Liver (tissue), 9 donors: ENCODE data around the gene RAVER1. TPM values are rescaled to one million over a fixed set of nuclear protein-coding genes. Genes with fewer than 3 reads are reported as not detected.

Experiments
- DNase-seq: peaks from one replicate; pipeline ENCODE4 v3.0.0-alpha.2; 2017; ENCODE audit warnings: low spot score
- H3K27ac ChIP-seq, 2 donors: one replicate each; pipeline ENCODE4 v1.7.0; 2013; ENCODE audit warnings: inconsistent platforms in 2 of 2, low read length in 2 of 2, control low read depth in 1 of 2, low read depth in 1 of 2, mild to moderate bottlenecking in 1 of 2
- H3K27me3 ChIP-seq, 4 donors: one replicate each; pipeline versions ENCODE4 v1.6.1 to v1.7.0; 2013; ENCODE audit warnings: low read length in 3 of 4, inconsistent platforms in 1 of 4, mild to moderate bottlenecking in 1 of 4, moderate library complexity in 1 of 4; ENCODE audit not compliant: control insufficient read depth in 4 of 4, insufficient read depth in 4 of 4
- H3K36me3 ChIP-seq, 4 donors: one replicate each; pipeline versions ENCODE4 v1.6.1 to v1.7.0; 2013; ENCODE audit warnings: low read length in 3 of 4, mild to moderate bottlenecking in 3 of 4, low read depth in 1 of 4, moderate library complexity in 1 of 4; ENCODE audit not compliant: control insufficient read depth in 4 of 4, insufficient read depth in 3 of 4
- H3K4me1 ChIP-seq, 4 donors: one replicate each; pipeline versions ENCODE4 v1.6.1 to v1.7.0; 2013; ENCODE audit warnings: low read length in 3 of 4, mild to moderate bottlenecking in 3 of 4, moderate library complexity in 1 of 4; ENCODE audit not compliant: control insufficient read depth in 4 of 4, insufficient read depth in 4 of 4
- H3K4me3 ChIP-seq, 3 donors: one replicate each; pipeline versions ENCODE4 v1.6.1 to v1.7.0; 2013; ENCODE audit warnings: low read length in 3 of 3, control low read depth in 1 of 3, low read depth in 1 of 3, mild to moderate bottlenecking in 1 of 3
- H3K9ac ChIP-seq, 2 donors: one replicate each; pipeline ENCODE4 v1.7.0; 2013; ENCODE audit warnings: low read length in 2 of 2, mild to moderate bottlenecking in 2 of 2, moderate library complexity in 2 of 2, control low read depth in 1 of 2, low read depth in 1 of 2
- H3K9me3 ChIP-seq, 4 donors: one replicate each; pipeline versions ENCODE4 v1.6.1 to v1.7.0; 2013; ENCODE audit warnings: low read length in 3 of 4; ENCODE audit not compliant: control insufficient read depth in 4 of 4
- EGR1 ChIP-seq, 2 donors: IDR thresholded peaks; 2 replicates each; pipeline ENCODE4 v1.6.1; 2016 to 2018; ENCODE audit warnings: antibody characterized with exemption in 2 of 2, low read depth in 2 of 2
- FOXA1 ChIP-seq: IDR thresholded peaks from 2 replicates; pipeline ENCODE4 v1.6.1; 2016; ENCODE audit warnings: antibody characterized with exemption
- FOXA2 ChIP-seq: IDR thresholded peaks from 2 replicates; pipeline ENCODE4 v1.6.1; 2016; ENCODE audit warnings: antibody characterized with exemption
- GABPA ChIP-seq, 2 donors: IDR thresholded peaks in 1 of 2; conservative IDR thresholded peaks in 1 of 2; 2 replicates each; pipeline ENCODE4 v1.6.1; 2016; ENCODE audit warnings: antibody characterized with exemption in 2 of 2, mild to moderate bottlenecking in 1 of 2, moderate library complexity in 1 of 2
- HNF4A ChIP-seq, 2 donors: conservative IDR thresholded peaks; 2 replicates each; pipeline ENCODE4 v1.6.1; 2016; ENCODE audit warnings: antibody characterized with exemption in 2 of 2, mild to moderate bottlenecking in 2 of 2
- HNF4G ChIP-seq: IDR thresholded peaks from 2 replicates; pipeline ENCODE4 v1.6.1; 2016; ENCODE audit warnings: antibody characterized with exemption
- JUND ChIP-seq, 2 donors: IDR thresholded peaks; 2 replicates each; pipeline ENCODE4 v1.6.1; 2016; ENCODE audit warnings: antibody characterized with exemption in 2 of 2
- NR2F2 ChIP-seq: IDR thresholded peaks from 2 replicates; pipeline ENCODE4 v1.6.1; 2016; ENCODE audit warnings: antibody characterized with exemption
- RAD21 ChIP-seq, 2 donors: IDR thresholded peaks; 2 replicates each; pipeline ENCODE4 v1.6.1; 2016; ENCODE audit warnings: antibody characterized with exemption in 2 of 2, mild to moderate bottlenecking in 2 of 2
- RXRA ChIP-seq, 2 donors: IDR thresholded peaks; 2 replicates each; pipeline ENCODE4 v1.6.1; 2017 to 2018; ENCODE audit warnings: antibody characterized with exemption in 2 of 2, mild to moderate bottlenecking in 1 of 2
- SP1 ChIP-seq: IDR thresholded peaks from 2 replicates; pipeline ENCODE4 v1.6.1; 2018; ENCODE audit warnings: antibody characterized with exemption, mild to moderate bottlenecking
- TAF1 ChIP-seq: conservative IDR thresholded peaks from 2 replicates; pipeline ENCODE4 v1.6.1; 2016; ENCODE audit warnings: antibody characterized with exemption, mild to moderate bottlenecking
- YY1 ChIP-seq: IDR thresholded peaks from 2 replicates; pipeline ENCODE4 v1.6.1; 2016; ENCODE audit warnings: antibody characterized with exemption, mild to moderate bottlenecking
- WGBS: extraction: QIAGEN DNeasy Blood & Tissue Kit; methylation state at CpG from one replicate; pipeline ENCODE4 v1.1.7; 2013; 5-methylcytosine and 5-hydroxymethylcytosine counted together
- polyA plus RNA-seq, 2 donors: library from polyadenylated mRNA; stranded (reverse) in 1 of 2; unstranded in 1 of 2; fragments of 200-250 nt in 1 of 2; fragments of >200 nt in 1 of 2; fragmentation: Nextera tagmentation in 1 of 2; extraction: Ambion mirVana in 1 of 2; gene quantifications; one replicate each; pipeline versions ENCODE4 v1.2.1 to v1.2.3, GENCODE V29; 2013 to 2015
- total RNA-seq, 2 donors: library from RNA; depleted of rRNA; stranded (reverse); fragments of >200 nt; gene quantifications; one replicate each; pipeline ENCODE4 v1.2.3, GENCODE V29; 2014
- TF ChIP-seq, protein P1 (sequence below): IDR thresholded peaks from 2 replicates; pipeline ENCODE4 v1.6.1; 2016; ENCODE audit warnings: antibody characterized with exemption
- TF ChIP-seq, protein P2 (sequence below): IDR thresholded peaks from 2 replicates; pipeline ENCODE4 v1.6.1; 2016; ENCODE audit warnings: antibody characterized with exemption
- TF ChIP-seq, protein P3 (sequence below): fragments of 150-350 bp; IDR thresholded peaks from 2 replicates; pipeline ENCODE4 v1.5.1; 2017; ENCODE audit warnings: improper control_type of control experiment, low read depth, low read length; ENCODE audit not compliant: missing input control
- TF ChIP-seq, protein P4 (sequence below): IDR thresholded peaks from 2 replicates; pipeline ENCODE4 v1.6.1; 2016; ENCODE audit warnings: antibody characterized with exemption, mild to moderate bottlenecking
- TF ChIP-seq, protein P5 (sequence below): IDR thresholded peaks from 2 replicates; pipeline ENCODE4 v1.6.1; 2016; ENCODE audit warnings: antibody characterized with exemption
- donor health status: healthy.
- donor health status: healthy.
- donor health status: healthy.
- donor health status: healthy.
- donor health status: healthy.

Gene RAVER1
- total and polyA plus RNA-seq, 4 donors, result 2.1 to 13.6 (median 6.2) TPM

DNA sequence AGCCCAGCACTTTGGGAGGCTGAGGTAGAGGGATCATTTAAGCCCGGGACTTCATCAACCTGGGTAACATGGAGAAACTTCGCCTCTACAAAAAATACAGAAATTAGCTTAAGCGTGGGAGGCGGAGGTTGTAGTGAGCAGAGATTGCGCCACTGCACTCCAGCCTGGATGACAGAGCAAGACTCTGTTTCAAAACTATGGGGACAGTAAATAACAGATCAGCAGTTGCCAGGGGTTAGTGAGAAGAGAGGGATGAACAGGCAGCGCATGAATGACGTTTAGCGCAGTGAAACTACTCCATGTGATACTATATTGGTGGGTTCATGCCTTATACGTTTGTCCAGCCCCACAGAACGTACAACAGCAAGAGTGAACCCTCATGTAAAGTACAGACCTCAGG is 13.2 kb upstream of the RAVER1 start:
- Histone ChIP-seq H3K27ac (peak overlapping the region; percentile 65 to 88), H3K9ac (peak overlapping the region in 1 of 2 donors; percentile 5), H3K27me3 (no peaks in the 10 kb centered on the region), H3K4me1 (peaks cover 0 to 6% (median 0%) of the 10 kb centered on the region in 4 donors), H3K36me3 (peaks cover 2 to 10% (median 6%) of the 10 kb centered on the region in 4 donors), H3K9me3 (no peaks in the 10 kb centered on the region), H3K4me3 (no peak overlapping the region)
- TF ChIP-seq, protein P1, sequence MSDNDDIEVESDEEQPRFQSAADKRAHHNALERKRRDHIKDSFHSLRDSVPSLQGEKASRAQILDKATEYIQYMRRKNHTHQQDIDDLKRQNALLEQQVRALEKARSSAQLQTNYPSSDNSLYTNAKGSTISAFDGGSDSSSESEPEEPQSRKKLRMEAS, result peak; percentile 65
- TF ChIP-seq GABPA (IDR thresholded peaks at IDR 0.05 in 1 of 2, conservative IDR thresholded peaks at IDR 0.05 in 1 of 2), result peak in 1 of 2 donors; percentile 30
- TF ChIP-seq, protein P2, sequence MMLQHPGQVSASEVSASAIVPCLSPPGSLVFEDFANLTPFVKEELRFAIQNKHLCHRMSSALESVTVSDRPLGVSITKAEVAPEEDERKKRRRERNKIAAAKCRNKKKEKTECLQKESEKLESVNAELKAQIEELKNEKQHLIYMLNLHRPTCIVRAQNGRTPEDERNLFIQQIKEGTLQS, result no peak
- TF ChIP-seq HNF4A (conservative IDR thresholded peaks at IDR 0.05), result peak; percentile 57 to 76
- TF ChIP-seq EGR1 (IDR thresholded peaks at IDR 0.05; ENCODE audit: low read depth in 2 of 2), result peak; percentile 97
- peak; percentile 89 for TF ChIP-seq YY1
- peak; percentile 89 for TF ChIP-seq SP1
- TF ChIP-seq, protein P3, sequence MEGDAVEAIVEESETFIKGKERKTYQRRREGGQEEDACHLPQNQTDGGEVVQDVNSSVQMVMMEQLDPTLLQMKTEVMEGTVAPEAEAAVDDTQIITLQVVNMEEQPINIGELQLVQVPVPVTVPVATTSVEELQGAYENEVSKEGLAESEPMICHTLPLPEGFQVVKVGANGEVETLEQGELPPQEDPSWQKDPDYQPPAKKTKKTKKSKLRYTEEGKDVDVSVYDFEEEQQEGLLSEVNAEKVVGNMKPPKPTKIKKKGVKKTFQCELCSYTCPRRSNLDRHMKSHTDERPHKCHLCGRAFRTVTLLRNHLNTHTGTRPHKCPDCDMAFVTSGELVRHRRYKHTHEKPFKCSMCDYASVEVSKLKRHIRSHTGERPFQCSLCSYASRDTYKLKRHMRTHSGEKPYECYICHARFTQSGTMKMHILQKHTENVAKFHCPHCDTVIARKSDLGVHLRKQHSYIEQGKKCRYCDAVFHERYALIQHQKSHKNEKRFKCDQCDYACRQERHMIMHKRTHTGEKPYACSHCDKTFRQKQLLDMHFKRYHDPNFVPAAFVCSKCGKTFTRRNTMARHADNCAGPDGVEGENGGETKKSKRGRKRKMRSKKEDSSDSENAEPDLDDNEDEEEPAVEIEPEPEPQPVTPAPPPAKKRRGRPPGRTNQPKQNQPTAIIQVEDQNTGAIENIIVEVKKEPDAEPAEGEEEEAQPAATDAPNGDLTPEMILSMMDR, result no peak
- peak; percentile 40 to 86 for TF ChIP-seq RXRA (IDR thresholded peaks at IDR 0.05)
- TF ChIP-seq NR2F2, result no peak
- TF ChIP-seq TAF1, result peak; percentile 76
- TF ChIP-seq RAD21 (IDR thresholded peaks at IDR 0.05), result peak in 1 of 2 donors; percentile 47
- peak; percentile 33 for TF ChIP-seq HNF4G
- TF ChIP-seq, protein P4, sequence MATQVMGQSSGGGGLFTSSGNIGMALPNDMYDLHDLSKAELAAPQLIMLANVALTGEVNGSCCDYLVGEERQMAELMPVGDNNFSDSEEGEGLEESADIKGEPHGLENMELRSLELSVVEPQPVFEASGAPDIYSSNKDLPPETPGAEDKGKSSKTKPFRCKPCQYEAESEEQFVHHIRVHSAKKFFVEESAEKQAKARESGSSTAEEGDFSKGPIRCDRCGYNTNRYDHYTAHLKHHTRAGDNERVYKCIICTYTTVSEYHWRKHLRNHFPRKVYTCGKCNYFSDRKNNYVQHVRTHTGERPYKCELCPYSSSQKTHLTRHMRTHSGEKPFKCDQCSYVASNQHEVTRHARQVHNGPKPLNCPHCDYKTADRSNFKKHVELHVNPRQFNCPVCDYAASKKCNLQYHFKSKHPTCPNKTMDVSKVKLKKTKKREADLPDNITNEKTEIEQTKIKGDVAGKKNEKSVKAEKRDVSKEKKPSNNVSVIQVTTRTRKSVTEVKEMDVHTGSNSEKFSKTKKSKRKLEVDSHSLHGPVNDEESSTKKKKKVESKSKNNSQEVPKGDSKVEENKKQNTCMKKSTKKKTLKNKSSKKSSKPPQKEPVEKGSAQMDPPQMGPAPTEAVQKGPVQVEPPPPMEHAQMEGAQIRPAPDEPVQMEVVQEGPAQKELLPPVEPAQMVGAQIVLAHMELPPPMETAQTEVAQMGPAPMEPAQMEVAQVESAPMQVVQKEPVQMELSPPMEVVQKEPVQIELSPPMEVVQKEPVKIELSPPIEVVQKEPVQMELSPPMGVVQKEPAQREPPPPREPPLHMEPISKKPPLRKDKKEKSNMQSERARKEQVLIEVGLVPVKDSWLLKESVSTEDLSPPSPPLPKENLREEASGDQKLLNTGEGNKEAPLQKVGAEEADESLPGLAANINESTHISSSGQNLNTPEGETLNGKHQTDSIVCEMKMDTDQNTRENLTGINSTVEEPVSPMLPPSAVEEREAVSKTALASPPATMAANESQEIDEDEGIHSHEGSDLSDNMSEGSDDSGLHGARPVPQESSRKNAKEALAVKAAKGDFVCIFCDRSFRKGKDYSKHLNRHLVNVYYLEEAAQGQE, result peak; percentile 84
- peak; percentile 78 for TF ChIP-seq FOXA1
- peak; percentile 87 for TF ChIP-seq FOXA2
- TF ChIP-seq JUND (IDR thresholded peaks at IDR 0.05), result peak in 1 of 2 donors; percentile 67
- TF ChIP-seq, protein P5, sequence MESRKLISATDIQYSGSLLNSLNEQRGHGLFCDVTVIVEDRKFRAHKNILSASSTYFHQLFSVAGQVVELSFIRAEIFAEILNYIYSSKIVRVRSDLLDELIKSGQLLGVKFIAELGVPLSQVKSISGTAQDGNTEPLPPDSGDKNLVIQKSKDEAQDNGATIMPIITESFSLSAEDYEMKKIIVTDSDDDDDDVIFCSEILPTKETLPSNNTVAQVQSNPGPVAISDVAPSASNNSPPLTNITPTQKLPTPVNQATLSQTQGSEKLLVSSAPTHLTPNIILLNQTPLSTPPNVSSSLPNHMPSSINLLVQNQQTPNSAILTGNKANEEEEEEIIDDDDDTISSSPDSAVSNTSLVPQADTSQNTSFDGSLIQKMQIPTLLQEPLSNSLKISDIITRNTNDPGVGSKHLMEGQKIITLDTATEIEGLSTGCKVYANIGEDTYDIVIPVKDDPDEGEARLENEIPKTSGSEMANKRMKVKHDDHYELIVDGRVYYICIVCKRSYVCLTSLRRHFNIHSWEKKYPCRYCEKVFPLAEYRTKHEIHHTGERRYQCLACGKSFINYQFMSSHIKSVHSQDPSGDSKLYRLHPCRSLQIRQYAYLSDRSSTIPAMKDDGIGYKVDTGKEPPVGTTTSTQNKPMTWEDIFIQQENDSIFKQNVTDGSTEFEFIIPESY, result peak; percentile 69
- WGBS, result 26% methylated on average over 10 of the region's 10 CpGs
- DNase-seq, result no peak
